IPS-NIHi7 (cell line): Measurements from ENCODE around the gene MMP25.

Experiments used
- DNase-seq: peaks from one replicate; pipeline ENCODE4 v3.0.0; 2012; ENCODE audit warnings: mixed read lengths; ENCODE audit errors: extremely low spot score

MMP25 gene

GRCh38 chr16:3092501-3092941, 46.2 kb downstream of the MMP25 start:
- DNase-seq, result no peak

GRCh38 chr16:3094289-3095027, 48.1 kb downstream of the MMP25 start:
- peak; percentile 75 for DNase-seq

- no peak for DNase-seq
These were observed 49.5 kb downstream of the MMP25 start for GRCh38 chr16:3095869-3096268.

GRCh38 chr16:3096362-3096761, 50.0 kb downstream of the MMP25 start:
- DNase-seq, result no peak

- no peak for DNase-seq
These were observed 50.9 kb downstream of the MMP25 start for GRCh38 chr16:3097266-3097665.

- peak; percentile 71 for DNase-seq
These were observed 52.4 kb downstream of the MMP25 start, which contains the start of gene ZSCAN10 for GRCh38 chr16:3098459-3099394. TSS of gene ZSCAN10 (minus strand) at chr16:3099294. CDS start at chr16:3092937, 6,357 bp downstream.

GRCh38 chr16:3099395-3099731, 53.0 kb downstream of the MMP25 start:
- no peak for DNase-seq

- peak; percentile 93 for DNase-seq
These were observed 53.6 kb downstream of the MMP25 start for GRCh38 chr16:3099732-3100499.

GRCh38 chr16:3101018-3101840, 54.9 kb downstream of the MMP25 start:
- no peak for DNase-seq

- peak; percentile 65 for DNase-seq
These were observed 55.6 kb downstream of the MMP25 start for GRCh38 chr16:3101841-3102470.

GRCh38 chr16:3106205-3106928, 60.0 kb downstream of the MMP25 start:
- DNase-seq, result peak; percentile 96
